Liver (tissue), 2 donors: ENCODE data around the gene PARD6A.

Experiments
- CTCF ChIP-seq: fragments of 150-350 bp; IDR thresholded peaks from 2 replicates; pipeline ENCODE4 v1.5.1; 2017; ENCODE audit warnings: improper control_type of control experiment, low read depth, low read length; ENCODE audit not compliant: missing input control
- REST ChIP-seq: IDR thresholded peaks from 2 replicates; pipeline ENCODE4 v1.6.1; 2016; ENCODE audit warnings: antibody characterized with exemption, mild to moderate bottlenecking
- donor health status: healthy.

GRCh38 chr16:67683767-67684166 is 23.0 kb downstream of the PARD6A start:
- no peak for TF ChIP-seq CTCF
- TF ChIP-seq REST: no peak
